Measurements from ENCODE around the gene PDLIM7.

DNA sequence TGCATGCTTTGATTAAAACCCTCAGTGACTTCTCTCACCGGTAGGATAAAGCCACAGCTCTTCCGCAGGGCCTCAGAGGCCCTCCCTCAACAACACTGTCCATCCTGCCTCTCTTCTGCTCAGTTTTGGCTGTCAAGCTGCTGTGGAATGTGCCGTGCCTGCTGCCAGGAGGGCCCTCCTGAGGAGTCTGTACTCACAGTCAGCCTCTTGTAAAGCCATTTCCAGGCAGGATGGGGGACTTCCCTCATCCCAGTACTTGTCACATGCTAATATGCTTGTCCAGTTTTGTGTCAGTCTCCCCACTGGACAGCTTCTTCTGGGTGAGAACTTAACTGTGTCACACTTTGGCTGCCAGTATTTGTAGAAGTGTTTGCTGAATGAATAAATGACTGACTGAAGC is 33.2 kb upstream of the PDLIM7 start:
- TF ChIP-seq POLR2A (IDR thresholded peaks at IDR 0.05; ENCODE audit: low read depth, low read length) (no peak), CTCF (IDR thresholded peaks at IDR 0.05; ENCODE audit: extremely low read depth in 1 of 2, insufficient read depth in 1 of 2, low read depth in 1 of 2, low read length in 2 of 2) (no peak), POLR2AphosphoS5 (IDR thresholded peaks at IDR 0.05; ENCODE audit: insufficient read depth, low read depth, low read length) (no peak), FOS (IDR thresholded peaks at IDR 0.05; ENCODE audit: borderline replicate concordance, insufficient read depth, low read length) (no peak)
